IPS DF 4.7 (cell line): ENCODE data around the gene VMP1.
"Not testable (repeated sequence)": the region's sequence is repeated elsewhere in the genome, so short reads cannot be mapped to it uniquely, and the experiment has no call there.

Source experiments
- DNase-seq: peaks from one replicate; pipeline ENCODE4 v3.0.0-alpha.2; 2013; ENCODE audit warnings: low spot score; ENCODE audit errors: extremely low read depth

VMP1 gene

GRCh38 chr17:59839651-59840328, 132.3 kb downstream of the VMP1 start:
- DNase-seq, result no peak

DNA sequence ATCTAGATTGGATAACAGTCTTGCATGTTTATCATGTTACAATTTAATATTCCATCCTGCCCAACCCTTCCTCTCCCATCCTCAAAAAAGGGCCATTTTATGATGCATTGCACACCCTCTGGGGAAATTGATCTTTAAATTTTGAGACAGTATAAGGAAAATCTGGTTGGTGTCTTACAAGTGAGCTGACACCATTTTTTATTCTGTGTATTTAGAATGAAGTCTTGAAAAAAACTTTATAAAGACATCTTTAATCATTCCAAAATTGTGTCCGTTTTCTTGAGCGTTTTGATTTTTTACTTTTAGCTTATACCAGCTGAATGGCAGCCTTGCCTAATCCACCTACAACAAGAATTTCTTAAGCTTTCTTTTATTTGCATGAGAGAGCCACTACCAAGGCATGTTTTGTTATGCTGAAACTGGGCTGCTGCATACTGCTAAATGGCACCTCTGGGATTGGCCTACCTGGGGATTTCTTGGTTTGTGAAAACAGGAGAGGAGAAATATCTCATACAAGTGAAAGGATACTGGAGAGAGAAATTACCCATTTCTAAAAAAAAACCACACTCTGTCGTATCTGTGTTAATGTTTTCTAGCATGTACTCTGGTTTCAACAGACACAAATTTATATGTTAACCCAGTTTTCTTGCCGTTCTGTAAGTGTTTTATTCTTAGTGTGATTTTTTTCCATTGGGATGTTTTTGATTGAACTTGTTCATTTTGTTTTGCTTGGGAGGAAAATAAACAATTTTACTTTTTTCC, 133.1 kb downstream of the VMP1 start:
- no peak for DNase-seq

GRCh38 chr17:59841091-59841881, 133.8 kb downstream of the VMP1 start:
- DNase-seq, result not testable (repeated sequence)

DNA sequence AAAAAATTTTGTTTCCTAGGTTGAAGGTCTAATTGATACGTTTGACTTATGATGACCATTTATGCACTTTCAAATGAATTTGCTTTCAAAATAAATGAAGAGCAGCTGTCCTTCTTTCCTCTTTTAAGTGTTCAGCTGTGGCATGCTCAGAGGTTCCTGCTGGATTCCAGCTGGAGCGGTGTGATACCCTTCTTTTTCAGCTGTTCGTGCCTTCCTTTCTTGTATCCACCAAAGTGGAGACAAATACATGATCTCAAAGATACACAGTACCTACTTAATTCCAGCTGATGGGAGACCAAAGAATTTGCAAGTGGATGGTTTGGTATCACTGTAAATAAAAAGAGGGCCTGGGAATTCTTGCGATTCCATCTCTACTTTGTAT, 134.4 kb downstream of the VMP1 start:
- not testable (repeated sequence) for DNase-seq

- no peak for DNase-seq
These were observed 135.6 kb downstream of the VMP1 start for GRCh38 chr17:59842901-59843652.

- DNase-seq, result no peak
These were observed 137.6 kb downstream of the VMP1 start for GRCh38 chr17:59844884-59845594.

GRCh38 chr17:59845595-59846393, 138.3 kb downstream of the VMP1 start:
- no peak for DNase-seq

GRCh38 chr17:59846394-59847165, 139.1 kb downstream of the VMP1 start:
- DNase-seq, result no peak

DNA sequence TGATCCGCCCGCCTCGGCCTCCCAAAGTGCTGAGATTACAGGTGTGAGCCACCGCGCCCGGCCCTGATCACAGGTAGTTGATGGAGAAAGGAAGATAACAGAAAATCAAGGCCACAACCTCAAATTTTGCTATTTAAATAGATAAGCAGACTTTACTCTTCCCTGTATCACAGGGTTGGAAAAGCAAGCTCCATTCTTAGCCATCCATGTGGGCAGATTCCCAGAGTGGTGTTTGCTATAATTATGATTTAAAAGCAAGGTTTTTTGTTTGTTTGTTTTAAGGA, 140.9 kb downstream of the VMP1 start:
- no peak for DNase-seq

GRCh38 chr17:59848778-59849177, 141.3 kb downstream of the VMP1 start:
- DNase-seq, result no peak

- DNase-seq, result not testable (repeated sequence)
These were observed 142.9 kb downstream of the VMP1 start for GRCh38 chr17:59850311-59850710.

GRCh38 chr17:59851439-59852375, 144.3 kb downstream of the VMP1 start:
- no peak for DNase-seq

DNA sequence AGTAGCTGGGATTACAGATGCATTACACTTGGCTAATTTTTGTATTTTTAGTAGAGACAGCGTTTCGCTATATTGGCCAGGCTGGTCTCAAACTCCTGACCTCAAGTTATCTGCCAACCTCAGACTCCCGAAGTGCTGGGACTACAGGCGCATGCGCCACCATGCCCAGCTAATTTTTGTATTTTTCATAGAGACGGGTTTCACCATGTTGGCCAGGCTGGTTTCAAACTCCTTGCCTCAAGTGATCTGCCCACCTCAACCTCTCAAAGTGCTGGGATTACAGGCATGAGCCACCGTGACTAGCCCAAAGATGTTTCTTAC, 145.4 kb downstream of the VMP1 start:
- not testable (repeated sequence) for DNase-seq

GRCh38 chr17:59853168-59853918, 145.9 kb downstream of the VMP1 start:
- DNase-seq, result no peak

DNA sequence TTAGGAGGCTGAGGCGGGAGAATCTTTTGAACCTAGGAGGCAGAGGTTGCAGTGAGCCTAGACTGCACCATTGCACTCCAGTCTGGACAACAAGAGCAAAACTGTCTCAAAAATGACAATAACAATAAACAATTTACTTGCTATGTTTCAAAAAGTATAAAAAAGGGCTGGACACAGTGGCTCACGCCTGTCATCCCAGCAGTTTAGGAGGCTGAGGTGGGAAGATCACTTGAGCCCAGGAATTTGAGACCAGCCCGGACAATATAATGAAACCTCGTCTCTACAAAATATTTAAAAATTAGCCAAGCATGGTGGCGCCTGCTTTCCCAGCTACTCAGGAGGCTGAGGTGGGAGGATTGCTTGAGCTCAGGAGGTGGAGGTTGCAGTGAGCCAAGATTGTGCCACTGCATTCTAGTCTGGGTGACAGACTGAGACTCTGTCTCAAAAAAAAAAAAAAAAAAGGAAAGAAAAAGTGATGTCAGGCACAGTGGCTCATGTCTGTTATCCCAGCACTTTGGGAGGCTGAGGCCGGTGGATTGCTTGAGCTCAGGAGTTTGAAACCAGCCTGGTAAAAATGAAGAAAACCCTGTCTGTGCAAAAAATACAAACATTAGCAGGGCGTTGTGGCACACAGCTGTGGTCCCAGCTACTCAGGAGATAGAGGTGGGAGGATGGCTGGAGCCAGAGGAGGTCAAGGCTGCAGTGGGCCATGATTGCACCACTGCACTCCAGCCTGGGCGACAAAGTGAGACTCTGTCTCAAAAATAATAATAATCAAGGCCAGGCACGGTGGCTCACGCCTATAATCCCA, 146.7 kb downstream of the VMP1 start:
- DNase-seq, result not testable (repeated sequence)

GRCh38 chr17:59856859-59857794, 149.7 kb downstream of the VMP1 start:
- DNase-seq, result no peak
